Eye (tissue), 1 donor: ENCODE results near the gene UGGT2.
"Not testable (repeated sequence)": the region's sequence is repeated elsewhere in the genome, so short reads cannot be mapped to it uniquely, and the experiment has no call there.

Source experiments
- DNase-seq: peaks from one replicate; pipeline ENCODE4 v3.0.0-alpha.2; 2015

Gene UGGT2

GRCh38 chr13:96046449-96047126 is 6.6 kb downstream of the UGGT2 start:
- not testable (repeated sequence) for DNase-seq

GRCh38 chr13:96044238-96044637 is 9.0 kb downstream of the UGGT2 start:
- DNase-seq = no peak

GRCh38 chr13:96041326-96042110 is 11.7 kb downstream of the UGGT2 start:
- no peak for DNase-seq

GRCh38 chr13:96036515-96036914 is 16.7 kb downstream of the UGGT2 start:
- no peak for DNase-seq

- no peak for DNase-seq
Observed at GRCh38 chr13:96034662-96035061, 18.5 kb downstream of the UGGT2 start.

GRCh38 chr13:96033220-96034015 is 19.8 kb downstream of the UGGT2 start:
- no peak for DNase-seq

GRCh38 chr13:96032717-96033116 is 20.5 kb downstream of the UGGT2 start:
- no peak for DNase-seq

- no peak for DNase-seq
Observed at GRCh38 chr13:96029002-96029401, 24.2 kb downstream of the UGGT2 start.

- no peak for DNase-seq
Observed at GRCh38 chr13:96027496-96027895, 25.7 kb downstream of the UGGT2 start.

- no peak for DNase-seq
Observed at GRCh38 chr13:96025283-96025682, 27.9 kb downstream of the UGGT2 start.

- no peak for DNase-seq
Observed at GRCh38 chr13:96020931-96021330, 32.3 kb downstream of the UGGT2 start.

GRCh38 chr13:96020155-96020575 is 33.0 kb downstream of the UGGT2 start:
- DNase-seq = peak; percentile 80

GRCh38 chr13:96018135-96018534 is 35.1 kb downstream of the UGGT2 start:
- DNase-seq = no peak

GRCh38 chr13:96011291-96011872 is 41.8 kb downstream of the UGGT2 start:
- DNase-seq = peak; percentile 44

GRCh38 chr13:96003304-96003703 is 49.9 kb downstream of the UGGT2 start:
- DNase-seq = no peak

GRCh38 chr13:96002322-96003131 is 50.7 kb downstream of the UGGT2 start:
- no peak for DNase-seq

GRCh38 chr13:96000069-96000468 is 53.1 kb downstream of the UGGT2 start:
- no peak for DNase-seq

- no peak for DNase-seq
Observed at GRCh38 chr13:95987841-95988240, 65.4 kb downstream of the UGGT2 start.

GRCh38 chr13:95982144-95982543 is 71.1 kb downstream of the UGGT2 start:
- no peak for DNase-seq

- not testable (repeated sequence) for DNase-seq
Observed at GRCh38 chr13:95972651-95973050, 80.5 kb downstream of the UGGT2 start.

- DNase-seq = no peak
Observed at GRCh38 chr13:95970878-95971277, 82.3 kb downstream of the UGGT2 start.

- DNase-seq = no peak
Observed at GRCh38 chr13:95968906-95969305, 84.3 kb downstream of the UGGT2 start.
